ENCODE measurements around the gene FTO.

DNA sequence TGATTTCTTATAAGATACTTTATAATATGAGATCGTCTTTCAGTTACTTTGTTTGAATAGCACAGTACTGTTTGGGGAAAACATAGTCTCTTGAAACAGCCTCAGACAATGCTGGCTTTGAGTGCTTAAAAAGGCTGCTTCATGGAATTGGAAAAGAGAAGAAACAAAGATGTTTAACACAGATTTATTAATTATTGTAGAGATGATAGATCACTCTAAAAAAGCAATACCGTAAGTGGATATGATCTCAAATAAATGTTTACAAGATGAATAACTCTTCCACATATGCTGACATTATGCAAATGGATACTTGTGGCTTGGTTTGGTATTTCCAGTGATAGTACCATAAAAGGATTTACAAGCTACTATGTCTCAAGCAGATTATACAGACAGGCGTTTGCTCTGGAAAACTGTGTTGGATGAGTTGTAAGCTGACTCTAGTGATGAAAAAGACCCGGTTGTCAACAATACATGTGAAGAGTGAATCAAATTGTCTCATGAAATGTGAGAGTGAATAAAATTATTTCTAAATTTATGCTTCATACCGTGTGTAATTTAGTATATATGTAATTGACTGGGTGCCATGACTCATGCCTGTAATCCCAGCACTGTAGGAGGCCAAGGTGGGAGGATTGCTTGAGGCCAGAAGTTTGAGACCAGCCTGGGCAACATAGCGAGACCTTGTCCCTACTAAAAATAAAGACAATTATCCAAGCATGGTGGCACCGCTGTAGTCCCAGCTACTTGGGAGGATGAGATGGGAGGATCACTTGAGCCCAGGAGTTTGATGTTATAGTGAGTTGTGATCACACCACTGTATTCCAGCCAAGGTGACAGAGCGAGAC, 105.4 kb downstream of the FTO start:
- TF ChIP-seq POLR2A (IDR thresholded peaks at IDR 0.05), result no peak
- TF ChIP-seq, protein P1, sequence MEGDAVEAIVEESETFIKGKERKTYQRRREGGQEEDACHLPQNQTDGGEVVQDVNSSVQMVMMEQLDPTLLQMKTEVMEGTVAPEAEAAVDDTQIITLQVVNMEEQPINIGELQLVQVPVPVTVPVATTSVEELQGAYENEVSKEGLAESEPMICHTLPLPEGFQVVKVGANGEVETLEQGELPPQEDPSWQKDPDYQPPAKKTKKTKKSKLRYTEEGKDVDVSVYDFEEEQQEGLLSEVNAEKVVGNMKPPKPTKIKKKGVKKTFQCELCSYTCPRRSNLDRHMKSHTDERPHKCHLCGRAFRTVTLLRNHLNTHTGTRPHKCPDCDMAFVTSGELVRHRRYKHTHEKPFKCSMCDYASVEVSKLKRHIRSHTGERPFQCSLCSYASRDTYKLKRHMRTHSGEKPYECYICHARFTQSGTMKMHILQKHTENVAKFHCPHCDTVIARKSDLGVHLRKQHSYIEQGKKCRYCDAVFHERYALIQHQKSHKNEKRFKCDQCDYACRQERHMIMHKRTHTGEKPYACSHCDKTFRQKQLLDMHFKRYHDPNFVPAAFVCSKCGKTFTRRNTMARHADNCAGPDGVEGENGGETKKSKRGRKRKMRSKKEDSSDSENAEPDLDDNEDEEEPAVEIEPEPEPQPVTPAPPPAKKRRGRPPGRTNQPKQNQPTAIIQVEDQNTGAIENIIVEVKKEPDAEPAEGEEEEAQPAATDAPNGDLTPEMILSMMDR (IDR thresholded peaks at IDR 0.05), result no peak

Data from uterus (tissue), 2 donors.